NCI-H1694 treated with DMSO at 0.1 percent for 48 hours (cell line): Measurements from ENCODE around the gene VTN.

Source experiments
- DNase-seq: peaks from one replicate; lab custom pipeline; 2025; lab: John Stamatoyannopoulos, UW

VTN gene

DNA sequence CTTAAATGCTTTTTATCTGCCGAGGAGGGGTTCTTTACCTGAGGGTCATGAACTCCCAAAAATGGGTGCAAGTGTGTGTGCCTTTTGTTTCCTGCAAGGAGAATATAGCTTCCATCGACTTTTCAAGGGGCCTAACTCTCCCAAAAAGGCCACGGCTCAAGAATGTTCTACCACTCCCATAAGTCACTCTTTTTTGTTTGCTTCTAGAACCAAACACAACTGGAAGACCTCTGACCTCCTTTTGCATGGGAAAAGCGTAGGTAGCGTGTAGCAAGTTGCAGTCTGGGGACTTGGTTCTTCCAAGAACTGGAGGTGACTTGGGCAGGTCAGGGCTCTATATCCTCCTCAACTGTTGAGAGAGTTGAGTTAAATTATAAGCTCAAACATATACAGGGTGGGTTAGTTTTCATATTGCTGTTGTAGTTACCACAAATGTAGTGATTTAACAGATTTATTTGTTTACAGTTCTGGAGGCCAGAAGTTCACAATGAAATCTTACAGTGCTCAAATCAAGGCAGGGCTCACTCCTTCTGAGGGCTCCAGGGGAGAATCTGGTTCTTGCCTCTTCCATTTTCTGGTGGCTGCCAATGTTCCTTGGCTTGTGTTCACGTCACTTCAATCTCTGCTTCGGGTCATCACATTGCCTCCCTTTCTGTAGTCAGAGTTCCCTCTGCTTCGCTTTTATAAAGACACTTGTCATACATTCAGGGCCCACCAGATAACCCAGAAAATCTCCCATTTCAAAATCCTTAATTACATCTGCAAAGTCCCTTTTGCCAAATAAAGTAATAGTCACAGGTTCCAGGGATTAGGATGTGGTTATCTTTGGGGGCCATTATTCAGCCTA lies 49.7 kb downstream of the VTN start:
- no peak for DNase-seq

GRCh38 chr17:28319598-28319935 lies 50.5 kb downstream of the VTN start:
- DNase-seq: no peak

DNA sequence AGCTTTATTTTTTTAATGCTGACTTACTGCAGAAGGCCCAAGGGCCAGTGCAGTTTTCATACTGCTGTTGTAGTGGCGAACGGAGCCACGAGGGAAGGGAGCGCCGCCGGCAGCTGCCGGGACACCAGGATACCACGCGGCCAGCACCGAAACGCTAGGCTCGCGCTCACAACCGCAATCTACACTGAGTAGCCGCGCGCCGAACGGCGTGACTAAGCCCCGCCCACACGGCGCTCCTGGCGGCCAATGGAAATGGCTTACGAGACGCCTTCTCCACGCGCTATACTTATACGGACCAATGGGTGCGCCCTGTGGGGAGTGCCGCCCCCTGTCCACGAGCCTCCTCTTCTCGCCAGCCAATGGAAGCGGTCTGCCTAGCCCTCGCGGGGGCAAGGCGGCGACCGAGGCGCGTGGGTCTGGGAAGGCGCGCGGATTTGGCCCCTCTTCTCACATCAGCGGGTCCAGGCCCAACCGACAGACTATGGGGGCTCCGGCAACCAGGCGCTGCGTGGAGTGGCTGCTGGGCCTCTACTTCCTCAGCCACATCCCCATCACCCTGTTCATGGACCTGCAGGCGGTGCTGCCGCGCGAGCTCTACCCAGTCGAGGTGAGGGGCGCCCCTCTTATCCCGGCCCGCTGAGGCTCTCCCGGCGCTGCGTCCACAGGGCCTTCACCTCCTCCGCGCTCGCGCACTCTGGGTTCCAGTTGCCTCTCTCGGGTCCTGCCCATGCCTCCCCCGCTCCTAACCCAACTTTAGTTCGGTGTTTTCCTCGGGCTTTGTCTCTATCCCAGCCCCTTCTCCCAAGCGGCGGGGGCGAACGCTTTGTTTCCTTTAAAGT lies 51.1 kb downstream of the VTN start, which contains the start of gene TMEM97:
Gene TMEM97, plus strand, starts transcription at position 442 of the 839 bp plus-strand sequence. Its CDS starts 40 bp downstream, at position 482.
- DNase-seq: peak; percentile 97

DNA sequence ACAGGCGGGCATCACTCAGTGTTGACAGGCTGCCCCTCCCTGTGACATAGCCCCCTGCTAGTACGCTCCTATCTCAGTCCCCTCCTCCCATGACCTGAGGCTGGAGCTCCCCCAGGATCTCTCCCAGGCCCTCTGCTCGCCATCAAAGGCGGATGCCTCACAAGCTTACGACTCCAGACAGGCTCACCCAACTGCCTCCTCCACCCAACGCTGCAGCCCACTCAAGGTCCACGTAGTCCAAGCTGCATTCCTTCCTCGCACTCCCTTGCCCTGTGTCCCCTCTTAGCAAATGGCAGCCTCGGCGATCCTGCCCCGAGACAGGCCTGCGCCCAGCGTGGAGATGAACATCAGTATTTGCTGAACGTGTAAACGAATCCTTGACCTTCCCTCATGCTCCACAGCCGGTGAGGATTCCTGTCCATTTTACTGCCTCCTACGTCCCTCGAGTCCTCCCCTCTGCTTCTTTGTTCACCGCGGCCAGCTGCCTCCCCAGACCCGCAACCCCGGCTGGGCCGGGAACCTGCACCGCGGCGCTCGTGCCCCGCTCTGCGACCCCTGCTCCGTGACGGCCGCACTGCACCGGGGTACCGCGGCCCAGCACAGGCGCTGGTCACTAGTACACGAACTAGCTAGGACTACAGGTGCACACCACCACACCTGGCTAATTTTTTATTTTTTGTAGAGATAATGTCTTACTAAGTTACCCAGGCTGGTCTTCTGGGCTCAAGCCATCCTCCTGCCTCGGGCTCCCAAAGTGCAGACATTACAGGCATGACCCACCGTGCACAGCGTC lies 51.9 kb downstream of the VTN start:
- no peak for DNase-seq
